DMS53 treated with DMSO at 0.1 percent for 48 hours (cell line): ENCODE measurements around the gene MICB.
"Not testable (repeated sequence)": the region's sequence is repeated elsewhere in the genome, so short reads cannot be mapped to it uniquely, and the experiment has no call there.

Experiments used
- DNase-seq: peaks from one replicate; lab custom pipeline; 2025; ENCODE audit not compliant: unreplicated experiment; lab: John Stamatoyannopoulos, UW

Gene MICB

DNA sequence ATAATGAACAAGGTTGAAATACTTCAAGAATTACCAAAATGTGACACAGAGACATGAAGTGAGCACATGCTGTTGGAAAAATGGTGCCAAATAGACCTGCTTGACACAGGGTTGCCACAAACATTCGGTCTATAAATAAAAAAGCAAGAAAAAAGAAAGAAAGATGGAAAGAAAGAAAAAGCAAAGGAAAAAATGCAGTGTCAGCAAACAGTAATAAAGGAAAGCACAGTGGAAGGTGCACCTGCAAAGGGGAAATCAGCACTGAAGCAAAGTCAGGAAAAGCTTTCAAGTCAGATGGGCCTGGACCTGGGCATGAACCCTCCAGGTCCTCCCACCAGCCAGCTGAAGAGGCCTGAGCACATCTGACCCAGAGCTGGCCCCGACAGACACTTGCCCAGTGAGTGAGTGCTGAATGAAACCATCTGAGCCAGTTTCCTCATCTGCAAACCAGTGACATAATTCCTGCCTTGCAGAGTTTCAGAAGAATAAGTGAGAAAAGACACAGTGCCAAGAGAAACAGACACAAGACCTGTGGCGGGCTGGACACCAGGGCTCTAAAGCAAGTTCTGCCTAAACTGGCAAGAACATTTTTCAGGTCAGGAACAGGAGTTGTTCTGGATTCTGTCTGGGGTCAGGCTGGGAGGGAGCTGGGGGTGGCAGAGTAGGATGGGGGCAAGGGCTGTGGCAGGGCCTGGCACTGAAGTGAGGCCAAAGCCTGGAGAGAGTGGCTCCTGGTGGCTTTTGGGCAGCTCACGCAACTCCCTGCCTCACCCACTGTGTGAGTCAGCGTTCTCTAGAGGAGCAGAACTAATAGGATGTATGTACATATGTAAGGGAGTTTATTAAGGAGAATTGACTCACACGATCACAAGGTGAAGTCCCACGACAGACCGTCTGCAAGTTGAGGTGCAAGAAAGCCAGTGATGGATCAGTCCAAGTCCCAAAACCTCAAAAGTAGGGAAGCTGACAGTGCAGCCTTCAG is 23.9 kb upstream of the MICB start:
- no peak for DNase-seq

DNA sequence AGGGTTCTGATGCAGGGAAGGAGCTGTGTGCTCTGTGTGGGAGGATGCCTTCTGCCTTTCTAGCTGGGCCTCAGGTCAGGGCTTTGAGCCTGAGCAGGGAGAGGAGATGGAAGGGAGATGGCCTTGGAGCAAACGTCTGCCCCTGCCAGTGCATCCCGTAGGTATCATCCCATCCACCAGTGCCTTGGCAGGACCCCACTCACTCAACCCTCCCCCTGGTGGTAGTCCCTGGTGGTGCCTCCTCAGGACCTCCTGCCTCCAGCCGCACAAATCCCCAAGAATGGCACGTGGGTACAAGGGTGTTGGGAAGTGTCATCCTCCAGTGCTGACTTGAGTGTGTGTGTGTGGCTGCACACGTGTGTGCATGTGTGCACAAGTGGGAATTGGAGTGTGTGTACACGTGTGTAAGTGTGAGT is 23.1 kb upstream of the MICB start:
- no peak for DNase-seq

GRCh38 chr6:31476515-31477139 is 21.3 kb upstream of the MICB start:
- no peak for DNase-seq

DNA sequence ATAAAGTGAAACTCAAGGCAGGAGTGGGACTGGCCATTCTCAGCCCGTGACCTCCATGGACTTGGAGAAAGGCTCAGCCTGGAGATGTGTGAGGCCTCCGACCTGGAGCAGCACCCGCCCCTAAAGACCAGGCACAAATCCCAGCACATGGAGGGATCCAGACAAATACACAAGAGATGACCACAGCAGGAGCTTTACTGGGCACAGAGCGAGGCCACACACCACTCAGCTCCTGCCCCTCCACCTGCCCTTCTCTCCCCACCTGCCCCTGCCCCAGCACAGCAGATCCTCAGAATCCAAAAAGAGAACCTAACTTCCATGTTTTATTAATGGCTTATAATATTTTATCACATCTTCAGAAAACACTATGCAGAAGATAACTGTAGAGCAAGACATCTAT is 20.4 kb upstream of the MICB start:
- DNase-seq: no peak

DNA sequence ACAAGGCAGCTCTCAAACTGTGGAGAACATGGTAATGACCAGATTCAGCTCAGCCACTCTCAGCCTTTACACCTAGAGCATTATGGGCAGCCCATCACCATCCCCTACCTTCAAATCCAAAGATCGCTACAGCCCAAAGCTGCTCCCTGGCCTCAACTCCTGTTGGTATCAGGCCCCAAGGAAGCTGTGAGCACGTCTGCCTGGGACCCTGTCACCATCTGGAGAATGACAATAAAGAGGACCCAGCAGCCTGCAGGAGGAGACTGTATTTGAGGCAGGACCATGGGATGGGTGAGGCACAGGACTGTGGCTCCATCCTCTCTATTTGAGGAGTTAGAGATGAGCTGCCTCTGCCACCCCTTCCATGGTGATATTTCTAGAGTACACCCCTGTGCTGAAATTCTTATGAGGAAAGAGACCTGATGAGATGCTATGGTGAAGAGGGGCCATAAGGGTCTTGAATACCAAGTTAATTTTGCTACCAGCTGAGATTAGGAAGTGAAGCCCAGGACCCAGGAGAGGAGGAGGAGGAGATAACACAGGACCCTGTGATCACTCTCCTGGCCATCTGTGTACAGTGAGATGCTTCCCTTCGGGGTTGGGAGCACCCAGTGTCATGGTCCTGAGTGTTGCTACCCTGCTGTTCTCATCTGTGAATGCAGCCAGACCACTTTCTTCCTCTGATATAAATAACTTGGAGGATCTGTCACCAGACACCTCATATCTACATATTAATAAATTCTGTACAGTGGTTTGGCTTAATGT is 19.6 kb upstream of the MICB start:
- DNase-seq: no peak

DNA sequence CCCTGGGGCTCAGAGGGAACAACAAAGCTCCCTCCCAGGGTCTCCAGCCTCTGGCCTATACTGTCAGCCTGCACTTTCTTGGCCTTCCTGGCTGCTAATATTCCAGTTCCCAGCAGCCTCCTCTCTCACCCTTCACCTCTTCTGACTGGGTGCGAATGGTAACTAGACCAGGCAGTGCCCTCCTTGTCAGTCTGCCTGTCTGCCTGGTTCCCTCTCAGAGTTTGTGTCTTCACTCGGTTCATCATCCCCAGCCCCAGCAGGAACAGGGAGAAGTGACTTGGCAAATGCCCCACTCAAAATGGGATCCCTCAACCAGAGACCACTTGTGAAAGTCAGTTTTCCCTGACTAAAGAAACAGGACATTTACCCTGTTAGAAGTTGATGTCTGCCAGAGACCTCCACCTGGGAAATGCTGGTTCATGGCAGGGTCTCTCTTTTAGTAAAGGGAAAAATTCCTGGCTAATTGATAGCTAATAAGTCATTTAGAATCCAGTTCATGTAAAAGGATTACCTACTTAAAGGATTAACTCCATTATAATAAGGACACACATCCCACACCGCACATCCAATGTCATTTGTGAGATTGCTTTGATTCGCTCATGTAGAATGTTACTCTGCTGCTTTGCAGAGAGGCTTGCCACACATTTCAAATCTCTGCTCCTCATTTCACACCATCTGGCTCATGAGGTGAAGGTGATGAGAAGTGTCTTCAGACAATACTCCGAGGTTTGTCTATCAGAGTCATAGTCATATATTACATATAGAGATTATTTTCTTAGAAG is 18.6 kb upstream of the MICB start:
- DNase-seq: no peak

DNA sequence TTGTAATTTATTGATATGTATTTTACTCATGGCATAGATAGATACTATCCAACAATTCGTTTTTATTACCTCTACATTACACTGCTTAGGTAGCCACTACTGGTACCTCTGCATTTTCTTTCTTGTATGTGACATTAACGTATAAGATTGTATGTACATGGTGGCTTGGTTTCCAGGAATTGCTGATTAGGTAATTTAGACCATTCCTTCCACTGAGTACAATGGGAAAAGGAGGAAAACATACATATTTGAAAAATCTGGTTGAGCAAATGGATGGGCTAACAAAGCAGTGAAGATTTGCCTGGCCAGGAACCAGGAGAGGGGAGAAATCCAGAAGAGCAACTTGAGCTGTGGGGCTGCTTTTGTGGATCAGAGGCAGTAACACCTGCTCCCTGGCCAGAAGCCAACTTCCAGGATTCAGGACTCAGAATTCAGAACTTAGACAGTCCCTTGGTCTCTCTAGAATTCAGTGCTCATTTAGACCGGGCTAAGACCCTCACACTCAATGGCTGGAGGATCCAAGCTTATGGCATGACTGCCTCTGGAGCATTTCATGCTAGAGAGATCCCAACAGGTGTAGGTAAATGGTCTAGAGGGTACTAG is 17.9 kb upstream of the MICB start:
- peak; percentile 15 for DNase-seq

DNA sequence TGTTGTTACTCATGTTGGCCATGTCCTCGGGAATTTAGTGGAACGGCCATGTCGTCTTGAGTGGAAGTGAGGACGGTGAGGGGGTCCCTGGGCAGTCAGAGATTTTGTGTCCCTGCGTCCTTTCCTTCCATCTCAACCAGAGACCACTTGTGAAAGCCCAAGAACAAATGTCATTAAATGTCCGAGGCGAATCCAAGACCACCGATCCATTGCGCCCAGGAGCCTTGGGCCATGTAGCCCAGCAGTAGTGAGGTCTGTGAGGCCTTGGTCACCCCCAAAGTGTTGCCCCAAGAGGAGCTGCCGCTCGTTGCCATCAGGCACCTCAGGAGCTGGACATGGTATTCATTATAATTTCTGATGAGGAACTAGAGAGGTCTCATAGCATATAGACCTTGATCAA is 17.4 kb upstream of the MICB start:
- no peak for DNase-seq

- DNase-seq: no peak
These were observed 14.6 kb upstream of the MICB start for GRCh38 chr6:31483392-31483791.

DNA sequence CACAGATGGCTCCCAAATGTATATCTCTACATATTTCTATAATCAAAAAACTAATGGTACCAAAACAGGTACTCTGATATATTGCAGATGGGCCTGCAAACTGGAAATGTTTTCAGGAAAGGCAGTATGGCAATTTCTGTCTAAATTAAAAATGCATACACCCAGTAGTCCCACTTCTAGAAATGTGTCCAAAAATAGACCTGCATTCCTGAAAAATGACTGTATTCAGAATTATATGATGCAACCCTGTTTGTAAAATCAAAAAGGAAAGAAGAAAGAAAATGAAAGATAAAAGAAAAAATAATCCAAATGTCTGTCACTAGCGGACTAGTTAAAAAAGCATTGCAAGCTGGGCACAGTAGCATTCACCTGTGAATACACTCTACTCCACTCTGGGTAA is 12.9 kb upstream of the MICB start:
- DNase-seq: no peak

DNA sequence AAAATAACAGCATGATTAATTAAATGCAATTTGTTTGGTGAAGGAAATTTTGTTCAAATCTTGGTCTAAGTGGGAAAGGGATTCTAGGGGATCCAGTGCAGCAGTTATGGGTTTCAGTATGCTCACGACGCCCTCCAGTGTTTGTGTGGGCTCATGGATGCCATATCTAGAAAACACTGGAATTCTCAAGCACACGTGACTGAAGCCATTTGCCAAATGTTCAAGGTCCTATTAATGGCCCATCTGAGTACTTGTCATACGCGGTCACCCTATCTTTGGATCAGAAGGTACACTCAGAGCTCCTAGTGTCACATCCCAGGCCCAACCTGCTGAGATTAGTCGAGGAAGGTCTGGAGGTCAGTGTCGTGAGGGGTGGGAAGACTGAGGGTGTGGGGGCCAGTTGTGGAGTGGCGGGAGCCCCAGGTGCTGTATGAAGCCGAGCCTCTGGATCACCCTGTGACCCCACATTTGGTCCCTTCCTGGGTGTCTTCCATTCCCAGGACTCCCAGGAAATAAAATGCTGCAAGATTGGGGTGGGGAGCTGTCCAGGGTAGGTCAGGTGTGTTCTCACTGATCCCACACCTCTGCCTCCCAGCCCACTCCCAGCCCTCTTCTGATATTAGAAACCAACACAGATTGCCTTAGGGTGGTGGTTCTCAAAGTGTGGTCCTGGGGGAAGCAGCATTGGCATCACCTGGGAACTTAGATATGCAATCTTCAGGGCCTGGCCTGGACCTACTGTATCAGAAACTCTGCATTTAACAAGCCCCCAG is 11.7 kb upstream of the MICB start:
- DNase-seq: not testable (repeated sequence)

DNA sequence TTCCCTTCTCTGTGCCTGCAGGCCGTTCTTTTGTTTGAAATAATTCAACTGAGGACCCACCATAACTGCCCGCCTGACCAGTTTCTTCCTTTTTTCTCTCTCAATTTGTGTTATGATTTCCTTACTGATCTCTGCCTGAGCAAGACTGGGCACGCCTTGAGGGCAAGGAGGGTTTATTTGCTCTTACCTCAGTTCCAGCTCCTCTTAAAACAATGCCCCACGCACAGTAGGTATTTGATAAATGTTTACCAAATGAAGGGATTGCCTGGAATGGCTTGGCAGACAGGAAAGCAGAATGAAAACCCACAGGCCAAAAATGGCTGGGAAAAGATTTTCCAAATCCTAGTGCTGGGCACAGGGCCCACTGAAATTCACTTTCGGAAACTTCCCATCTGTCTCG is 10.3 kb upstream of the MICB start:
- DNase-seq: not testable (repeated sequence)

DNA sequence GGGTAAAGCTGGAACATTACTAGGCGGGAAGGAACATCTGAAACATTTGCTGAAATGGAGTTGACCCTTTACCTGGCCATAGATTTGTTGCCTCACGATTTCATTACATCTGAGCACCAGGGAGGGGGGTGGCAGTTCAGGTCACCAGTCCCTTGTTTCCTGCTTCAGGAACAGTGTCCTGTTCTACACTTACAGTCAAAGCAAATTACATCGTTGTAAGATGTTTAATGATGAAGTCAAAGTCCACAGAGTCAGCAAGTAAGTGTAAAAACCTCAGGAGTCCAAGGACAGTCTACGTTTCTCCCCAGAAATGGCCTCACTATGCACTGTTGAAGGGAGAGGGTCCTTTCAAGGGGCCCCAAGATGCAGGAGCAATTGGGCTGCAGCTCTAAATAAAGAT is 8.9 kb upstream of the MICB start:
- DNase-seq: no peak

DNA sequence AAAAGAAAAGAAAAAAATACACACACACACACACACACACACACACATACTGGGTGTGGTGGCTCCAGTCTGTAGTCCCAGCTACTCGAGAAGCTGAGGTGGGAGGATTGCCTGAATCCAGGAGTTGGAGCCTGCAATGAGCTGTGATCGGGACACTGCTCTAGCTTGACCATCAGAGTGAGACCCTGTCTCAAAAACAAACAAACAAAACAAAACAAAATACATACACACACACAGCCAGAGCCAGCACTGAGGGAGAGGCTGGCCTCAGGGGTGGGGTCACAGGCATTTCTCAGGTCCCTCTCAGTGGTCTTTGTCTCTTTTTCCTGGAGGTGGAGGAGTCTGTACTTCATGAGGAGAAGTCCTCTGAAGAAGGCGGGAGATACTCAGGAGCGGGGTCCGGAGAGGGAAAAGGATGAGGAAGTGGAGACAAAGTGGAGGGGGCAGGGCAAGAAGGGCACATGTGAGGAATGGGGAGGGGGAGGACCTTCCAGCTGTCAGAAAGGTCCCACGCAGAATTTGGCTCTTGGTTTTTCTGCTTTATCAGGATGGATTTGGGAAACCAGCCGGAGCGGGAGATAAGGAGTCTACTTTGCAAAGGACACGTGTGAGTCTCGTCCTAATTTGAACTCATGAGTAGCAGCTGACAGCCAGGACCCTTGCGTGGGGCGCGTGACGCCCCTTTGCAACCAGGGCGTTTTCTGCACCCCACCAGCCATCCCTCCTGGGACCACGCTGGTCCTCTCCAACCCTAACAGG is 7.7 kb upstream of the MICB start:
- DNase-seq: no peak

DNA sequence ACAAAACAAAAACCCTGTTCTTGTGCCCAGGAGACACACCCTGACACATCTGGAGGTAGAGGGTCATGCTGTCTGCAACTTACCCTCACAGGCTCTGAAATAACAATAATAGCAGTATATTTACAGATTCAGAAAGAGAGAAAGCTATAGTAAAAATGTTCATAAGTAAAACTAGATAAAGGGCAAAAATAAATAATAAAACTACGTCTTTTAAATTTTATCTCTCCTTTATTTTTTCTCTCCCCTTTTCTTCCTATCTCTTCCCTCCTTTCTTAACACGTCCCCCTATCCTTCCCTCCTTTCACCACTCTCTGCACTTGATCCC is 4.4 kb upstream of the MICB start:
- DNase-seq: not testable (repeated sequence)

- DNase-seq: peak; percentile 69
These were observed 3.9 kb upstream of the MICB start for GRCh38 chr6:31493875-31494694.

GRCh38 chr6:31495580-31495979 is 2.4 kb upstream of the MICB start:
- no peak for DNase-seq

DNA sequence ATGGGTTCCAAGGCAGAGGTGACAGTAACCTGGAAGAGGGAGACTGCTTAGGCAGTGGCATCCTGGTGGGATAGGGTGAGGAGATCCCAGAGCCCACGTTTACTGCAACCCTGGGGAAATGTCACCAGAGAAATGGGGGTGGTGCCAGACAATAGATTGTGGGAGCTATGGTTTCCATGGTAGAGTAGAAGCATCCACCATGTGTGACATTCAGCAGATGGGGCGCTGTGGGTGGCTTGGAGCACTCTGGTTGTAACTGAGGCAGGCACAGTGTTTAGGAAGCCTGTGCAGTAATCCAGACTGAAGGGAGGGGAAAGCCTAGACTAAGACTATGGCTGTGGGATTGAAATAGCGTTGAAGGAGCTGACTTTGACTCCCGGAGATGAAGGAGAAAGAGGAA is 1.1 kb upstream of the MICB start:
- not testable (repeated sequence) for DNase-seq
